ENCODE data around the gene PRF1. TPM values are rescaled to one million over a fixed set of nuclear protein-coding genes. Genes with fewer than 3 reads are reported as not detected.

Gene PRF1
- total and polyA plus RNA-seq, 11 donors = 0.50 to 19.4 (median 1.0) TPM

- Histone ChIP-seq H3K27me3 (no peaks in the 10 kb centered on the region), H3K4me3 (no peak overlapping the region), H3K9me3 (peaks cover 0 to 37% (median 7%) of the 10 kb centered on the region in 12 donors), H3K36me3 (no peaks in the 10 kb centered on the region), H3K4me1 (no peaks in the 10 kb centered on the region), H3K27ac (peak overlapping the region in 3 of 12 donors; percentile 7 to 57 (median 12))
- ATAC-seq (peak in 3 of 4 donors; percentile 44 to 77 (median 61)), DNase-seq (no peak)
- 90 to 96% (median 94%) methylated on average over 2 to 3 of the region's 3 CpGs for WGBS, 4 donors
- intact Hi-C loops (cut with DNase I) = no loop called here
- TF ChIP-seq CTCF (IDR thresholded peaks at IDR 0.05) = no peak
- TF ChIP-seq POLR2A (IDR thresholded peaks at IDR 0.05) = no peak
These were observed 20.7 kb upstream of the PRF1 start for GRCh38 chr10:70622981-70623844.

GRCh38 chr10:70622541-70622940, 20.0 kb upstream of the PRF1 start:
- Histone ChIP-seq H3K9me3 (peaks cover 0 to 31% (median 7%) of the 10 kb centered on the region in 12 donors), H3K4me3 (no peak overlapping the region), H3K4me1 (peaks cover 0 to 3% (median 0%) of the 10 kb centered on the region in 12 donors), H3K36me3 (no peaks in the 10 kb centered on the region), H3K27ac (no peak overlapping the region), H3K27me3 (no peaks in the 10 kb centered on the region)
- peak in 2 of 4 donors; percentile 11 to 38 for ATAC-seq
- DNase-seq = no peak
- intact Hi-C loops (cut with DNase I) = no loop called here
- 91 to 98% (median 95%) methylated on average over 2 to 3 of the region's 3 CpGs for WGBS, 4 donors
- TF ChIP-seq CTCF (IDR thresholded peaks at IDR 0.05) (no peak), POLR2A (IDR thresholded peaks at IDR 0.05) (no peak)

GRCh38 chr10:70621503-70622078, 19.1 kb upstream of the PRF1 start:
- intact Hi-C loops (cut with DNase I) = loop anchor here in 1 of 10 donors (2.0 kb wide), 1 partner anchor 137 kb away; no protein-coding TSS in a partner anchor
- H3K36me3 ChIP-seq = no peaks in the 10 kb centered on the region
- ATAC-seq (no peak), DNase-seq (no peak)
- H3K27me3 ChIP-seq = no peaks in the 10 kb centered on the region
- no peak overlapping the region for H3K4me3 ChIP-seq
- H3K4me1 ChIP-seq = peaks cover 0 to 3% (median 0%) of the 10 kb centered on the region in 12 donors
- WGBS, 4 donors = 80 to 88% (median 84%) methylated on average over 4 of the region's 4 CpGs
- H3K9me3 ChIP-seq = peaks cover 0 to 23% (median 6%) of the 10 kb centered on the region in 12 donors
- H3K27ac ChIP-seq = no peak overlapping the region
- TF ChIP-seq POLR2A (IDR thresholded peaks at IDR 0.05) (no peak), CTCF (IDR thresholded peaks at IDR 0.05) (no peak)

GRCh38 chr10:70620020-70620289, 17.4 kb upstream of the PRF1 start:
- DNase-seq (no peak), ATAC-seq (no peak)
- H3K36me3 ChIP-seq = no peaks in the 10 kb centered on the region
- TF ChIP-seq POLR2A (IDR thresholded peaks at IDR 0.05) (no peak), CTCF (IDR thresholded peaks at IDR 0.05) (no peak)
- H3K27ac ChIP-seq = no peak overlapping the region
- no peak overlapping the region for H3K4me3 ChIP-seq
- peaks cover 0 to 11% (median 0%) of the 10 kb centered on the region in 12 donors for H3K4me1 ChIP-seq
- intact Hi-C loops (cut with DNase I) = loop anchor here in 1 of 10 donors (2.0 kb wide), 1 partner anchor 139 kb away; no protein-coding TSS in a partner anchor
- peaks cover 0 to 23% (median 6%) of the 10 kb centered on the region in 12 donors for H3K9me3 ChIP-seq
- H3K27me3 ChIP-seq = no peaks in the 10 kb centered on the region
